HepG2 (cell line): ENCODE data around the gene ENPP7. TPM values are rescaled to one million over a fixed set of nuclear protein-coding genes. Genes with fewer than 3 reads are reported as not detected.

Source experiments
- AHDC1 ChIP-seq: sonication (generic); formaldehyde crosslinking; IDR thresholded peaks from 2 replicates; pipeline ENCODE4 v1.5.1; 2020; ENCODE audit warnings: mild to moderate bottlenecking, missing genetic modification reagents, borderline replicate concordance
- ARNT2 ChIP-seq: sonication (generic); formaldehyde crosslinking; IDR thresholded peaks from 2 replicates; pipeline ENCODE4 v1.8.0; 2022; ENCODE audit warnings: mild to moderate bottlenecking, low read depth, missing genetic modification reagents, moderate library complexity
- CSRNP2 ChIP-seq: sonication (generic); formaldehyde crosslinking; conservative IDR thresholded peaks from 2 replicates; pipeline ENCODE4 v1.8.0; 2022; ENCODE audit warnings: low read depth, missing genetic modification reagents
- KDM2A ChIP-seq: sonication (generic); formaldehyde crosslinking; IDR thresholded peaks from 2 replicates; pipeline ENCODE4 v1.4.0; 2020; ENCODE audit warnings: low read depth, missing genetic modification reagents, borderline replicate concordance
- KLF15 ChIP-seq: sonication (generic); formaldehyde crosslinking; IDR thresholded peaks from 2 replicates; pipeline ENCODE4 v1.8.1; 2023; ENCODE audit warnings: borderline replicate concordance, mild to moderate bottlenecking, inconsistent platforms, missing genetic modification reagents, mixed read lengths
- LBX2 ChIP-seq: sonication (generic); formaldehyde crosslinking; IDR thresholded peaks from 2 replicates; pipeline ENCODE4 v1.5.0; 2020; ENCODE audit warnings: missing genetic modification reagents, mild to moderate bottlenecking, borderline replicate concordance
- MYC ChIP-seq: sonication (generic); formaldehyde crosslinking; IDR thresholded peaks from 2 replicates; pipeline ENCODE4 v1.9.0; 2021; ENCODE audit warnings: missing genetic modification reagents, borderline replicate concordance
- ONECUT2 ChIP-seq: sonication (generic); formaldehyde crosslinking; IDR thresholded peaks from 2 replicates; pipeline ENCODE4 v1.4.0; 2020; ENCODE audit warnings: missing genetic modification reagents
- STAT6 ChIP-seq: sonication (generic); formaldehyde crosslinking; IDR thresholded peaks from 2 replicates; pipeline ENCODE4 v1.4.0; 2020; ENCODE audit warnings: missing genetic modification reagents, mild to moderate bottlenecking, borderline replicate concordance
- SUZ12 ChIP-seq: fragments of 150-350 bp; IDR thresholded peaks from 2 replicates; pipeline ENCODE4 v1.6.1; 2014; ENCODE audit warnings: low read depth, low read length
- TFDP2 ChIP-seq: sonication (generic); formaldehyde crosslinking; IDR thresholded peaks from 2 replicates; pipeline ENCODE4 v1.4.0; 2020; ENCODE audit warnings: missing genetic modification reagents
- THAP11 ChIP-seq: IDR thresholded peaks from 2 replicates; pipeline ENCODE4 v1.6.1; 2016; ENCODE audit warnings: missing biosample characterization, missing genetic modification reagents
- ZBTB21 ChIP-seq: sonication (generic); formaldehyde crosslinking; IDR thresholded peaks from 2 replicates; pipeline ENCODE4 v1.4.0; 2020; ENCODE audit warnings: missing genetic modification reagents
- ZBTB7A ChIP-seq: sonication (generic); formaldehyde crosslinking; IDR thresholded peaks from 2 replicates; pipeline ENCODE4 v1.8.0; 2022; ENCODE audit warnings: mild to moderate bottlenecking, missing genetic modification reagents
- ZMYM3 ChIP-seq: sonication (generic); formaldehyde crosslinking; IDR thresholded peaks from 2 replicates; pipeline ENCODE4 v1.5.1; 2020; ENCODE audit warnings: mild to moderate bottlenecking, missing genetic modification reagents
- ZNF768 ChIP-seq: sonication (generic); formaldehyde crosslinking; IDR thresholded peaks from 2 replicates; pipeline ENCODE4 v1.4.0; 2020; ENCODE audit warnings: missing genetic modification reagents
- polyA plus RNA-seq, 8 experiments: library from polyadenylated mRNA; depleted of rRNA in 3 of 8; stranded (reverse) in 7 of 8; unstranded in 1 of 8; fragments of >200 nt; fragmentation: Illumina TruSeq in 4 of 8; extraction: Trizol in 4 of 8; gene quantifications; 2 replicates each; pipeline versions ENCODE4 v1.2.1 to v1.2.3, GENCODE V29; 2011 to 2016; ENCODE audit warnings: low read depth in 4 of 8, missing spikeins in 1 of 8, mixed read lengths in 1 of 8; ENCODE audit not compliant: insufficient read depth in 1 of 8
- total RNA-seq, 5 experiments: library from RNA; depleted of rRNA; stranded (reverse); fragments of >200 nt; fragmentation: Illumina TruSeq; extraction: Trizol; gene quantifications; 2 replicates each; pipeline ENCODE4 v1.2.3, GENCODE V29; 2016; ENCODE audit warnings: low read depth in 1 of 5

The ENPP7 gene
- total and polyA plus RNA-seq, 2 of the 13 experiments (the other 11 are each of a cell fraction or from before 2014, with no cell fraction given), result 1.1 to 2.2 TPM

GRCh38 chr17:79730769-79731483 is at the start of gene ENPP7 (continued):
- TF ChIP-seq LBX2 (CRISPR knock-in tag) (no peak), KLF15 (no peak), ZBTB21 (no peak), STAT6 (CRISPR knock-in tag) (no peak), THAP11 (CRISPR knock-in tag) (peak; percentile 80), ZNF768 (CRISPR knock-in tag) (peak; percentile 22; the same call in 1 of the 2 replicates), ONECUT2 (CRISPR knock-in tag) (no peak), ZMYM3 (CRISPR knock-in tag) (peak; percentile 69), KDM2A (CRISPR knock-in tag) (peak; percentile 58; the same call in 1 of the 2 replicates), TFDP2 (no peak), ZBTB7A (CRISPR knock-in tag) (0 out of 2 replicates have a peak, but pooled peaks have one; percentile 81), SUZ12 (no peak), MYC (CRISPR knock-in tag) (peak; percentile 75), CSRNP2 (no peak), AHDC1 (CRISPR knock-in tag) (no peak), ARNT2 (CRISPR knock-in tag) (no peak; the same call in 1 of the 2 replicates)
